Urinary bladder (tissue), 4 donors: Measurements from ENCODE around the gene INSM1. TPM values are rescaled to one million over a fixed set of nuclear protein-coding genes. Genes with fewer than 3 reads are reported as not detected.
"Not testable (repeated sequence)": the region's sequence is repeated elsewhere in the genome, so short reads cannot be mapped to it uniquely, and the experiment has no call there.

ENCODE experiments used
- DNase-seq: peaks from one replicate; pipeline ENCODE4 v3.0.0-alpha.2; 2015; ENCODE audit errors: extremely low spot score
- H3K27ac ChIP-seq: one replicate; pipeline ENCODE4 v1.5.1; 2013; ENCODE audit warnings: low read depth, mild to moderate bottlenecking, moderate library complexity
- H3K36me3 ChIP-seq: one replicate; pipeline ENCODE4 v1.6.1; 2013; ENCODE audit warnings: mild to moderate bottlenecking, moderate library complexity; ENCODE audit not compliant: insufficient read depth
- H3K4me1 ChIP-seq: one replicate; pipeline ENCODE4 v1.6.1; 2013; ENCODE audit warnings: mild to moderate bottlenecking, moderate library complexity; ENCODE audit not compliant: insufficient read depth
- H3K4me3 ChIP-seq: one replicate; pipeline ENCODE4 v1.5.1; 2013; ENCODE audit warnings: low read depth, low read length
- WGBS: extraction: QIAGEN DNeasy Blood & Tissue Kit; methylation state at CpG from one replicate; pipeline ENCODE4 v1.1.7; 2013; 5-methylcytosine and 5-hydroxymethylcytosine counted together
- polyA plus RNA-seq: library from polyadenylated mRNA; stranded (reverse); fragments of 200-250 nt; gene quantifications from one replicate; pipeline ENCODE4 v1.2.3, GENCODE V29; 2013
- total RNA-seq: library from RNA; depleted of rRNA; stranded (reverse); fragments of >200 nt; gene quantifications from one replicate; pipeline ENCODE4 v1.2.3, GENCODE V29; 2014
- donor health status: healthy with polysubstance abuse.
- donor health status: healthy.

Gene INSM1
- total and polyA plus RNA-seq, 2 donors: 0.04 TPM; not detected in 1

DNA sequence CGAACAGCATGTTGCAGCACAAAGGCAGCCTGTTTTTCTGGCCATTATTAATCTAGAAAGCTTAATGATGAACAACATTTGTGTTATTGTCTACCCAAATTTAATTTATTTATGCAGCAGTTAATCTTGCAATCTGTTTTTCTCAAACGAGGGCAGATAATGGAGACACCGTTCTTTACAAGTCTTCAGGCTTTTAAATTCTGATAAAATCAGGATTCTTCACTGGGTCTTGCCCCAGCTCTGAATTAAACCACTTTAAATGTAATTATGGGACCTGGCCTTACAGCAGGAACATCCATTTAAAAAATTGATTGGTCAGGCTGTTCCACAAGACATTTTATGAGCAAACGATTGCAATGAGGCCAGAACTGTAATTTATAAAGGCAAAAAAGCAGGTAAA, 26.5 kb upstream of the INSM1 start:
- no peaks in the 10 kb centered on the region for H3K4me1 ChIP-seq
- H3K27ac ChIP-seq: no peak overlapping the region
- peak; percentile 25 for DNase-seq
- H3K36me3 ChIP-seq: no peaks in the 10 kb centered on the region
- WGBS: 47% methylated on average over 4 of the region's 4 CpGs
- no peak overlapping the region for H3K4me3 ChIP-seq

GRCh38 chr20:20342066-20342465, 25.8 kb upstream of the INSM1 start:
- no peaks in the 10 kb centered on the region for H3K4me1 ChIP-seq
- no peak overlapping the region for H3K27ac ChIP-seq
- 28% methylated on average over 5 of the region's 5 CpGs for WGBS
- DNase-seq: peak; percentile 13
- H3K36me3 ChIP-seq: no peaks in the 10 kb centered on the region
- no peak overlapping the region for H3K4me3 ChIP-seq

DNA sequence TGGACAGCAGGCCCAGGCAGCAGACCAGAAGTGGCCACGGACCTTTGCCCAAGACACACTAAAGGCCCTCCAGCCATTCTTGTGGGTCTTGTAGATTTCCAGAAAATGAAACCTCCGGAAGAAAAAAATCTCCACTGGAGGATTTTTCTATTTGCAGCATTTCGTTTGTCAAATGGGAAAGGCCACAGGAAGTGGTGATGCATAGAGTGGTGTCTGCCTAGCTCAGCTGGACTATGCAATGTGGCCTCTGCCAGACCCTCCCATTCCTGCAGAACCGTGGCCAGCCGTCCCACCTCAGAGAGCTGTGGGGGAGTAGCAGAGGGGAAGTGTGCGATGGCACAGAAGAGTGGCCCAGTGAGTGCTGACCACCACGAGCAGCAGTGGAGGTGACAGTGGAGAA, 24.0 kb upstream of the INSM1 start:
- Histone ChIP-seq H3K36me3 (no peaks in the 10 kb centered on the region), H3K4me3 (no peak overlapping the region), H3K4me1 (no peaks in the 10 kb centered on the region), H3K27ac (no peak overlapping the region)
- 64% methylated on average over 7 of the region's 7 CpGs for WGBS
- no peak for DNase-seq

DNA sequence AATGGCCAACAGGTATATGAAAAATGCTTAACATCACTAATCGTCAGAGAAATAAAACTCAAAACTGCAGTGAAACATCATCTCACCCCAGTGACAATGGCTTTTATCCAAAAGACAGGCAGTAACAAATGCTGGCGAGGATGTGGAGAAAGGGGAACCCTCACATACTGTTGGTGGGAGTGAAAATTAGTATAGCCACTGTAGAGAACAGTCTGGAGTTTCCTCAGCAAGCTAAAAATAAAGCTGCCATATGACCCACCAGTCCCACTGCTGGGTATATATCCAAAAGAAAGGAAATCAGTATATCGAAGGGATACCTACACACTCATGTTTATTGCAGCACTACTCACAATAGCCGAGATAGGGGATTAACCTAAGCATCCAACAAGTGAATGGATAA, 23.4 kb upstream of the INSM1 start:
- no peak for DNase-seq
- 80% methylated on average over 4 of the region's 4 CpGs for WGBS
- H3K4me3 ChIP-seq: no peak overlapping the region
- H3K4me1 ChIP-seq: no peaks in the 10 kb centered on the region
- no peak overlapping the region for H3K27ac ChIP-seq
- no peaks in the 10 kb centered on the region for H3K36me3 ChIP-seq

GRCh38 chr20:20353576-20353975, 14.3 kb upstream of the INSM1 start:
- Histone ChIP-seq H3K27ac (no peak overlapping the region), H3K36me3 (no peaks in the 10 kb centered on the region), H3K4me1 (no peaks in the 10 kb centered on the region), H3K4me3 (no peak overlapping the region)
- no peak for DNase-seq
- 81% methylated on average over 3 of the region's 3 CpGs for WGBS

- not testable (repeated sequence) for DNase-seq, H3K4me3 ChIP-seq, H3K36me3 ChIP-seq, H3K4me1 ChIP-seq, H3K27ac ChIP-seq
These were observed 12.4 kb upstream of the INSM1 start for GRCh38 chr20:20355503-20355902.

DNA sequence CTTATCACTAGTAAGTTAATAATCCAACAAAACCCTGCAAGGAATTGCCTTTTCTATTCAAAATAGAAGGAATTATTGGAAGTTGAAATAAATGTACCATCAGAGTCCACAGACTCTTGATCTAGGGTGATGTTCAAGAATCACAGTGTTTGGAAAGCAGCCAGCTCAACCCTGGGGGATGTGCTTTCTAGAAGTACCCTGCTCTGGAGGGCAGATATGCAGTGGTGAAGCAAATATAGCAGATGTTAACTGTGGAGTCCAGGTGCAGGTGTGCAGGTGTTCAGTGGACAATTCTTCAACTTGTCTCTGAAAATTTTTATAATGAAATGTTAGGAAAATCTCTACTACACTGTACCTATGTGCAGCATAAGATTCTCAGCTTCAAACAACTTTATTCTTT, 9.1 kb upstream of the INSM1 start:
- Histone ChIP-seq H3K4me3 (no peak overlapping the region), H3K27ac (no peak overlapping the region)
- DNase-seq: no peak

DNA sequence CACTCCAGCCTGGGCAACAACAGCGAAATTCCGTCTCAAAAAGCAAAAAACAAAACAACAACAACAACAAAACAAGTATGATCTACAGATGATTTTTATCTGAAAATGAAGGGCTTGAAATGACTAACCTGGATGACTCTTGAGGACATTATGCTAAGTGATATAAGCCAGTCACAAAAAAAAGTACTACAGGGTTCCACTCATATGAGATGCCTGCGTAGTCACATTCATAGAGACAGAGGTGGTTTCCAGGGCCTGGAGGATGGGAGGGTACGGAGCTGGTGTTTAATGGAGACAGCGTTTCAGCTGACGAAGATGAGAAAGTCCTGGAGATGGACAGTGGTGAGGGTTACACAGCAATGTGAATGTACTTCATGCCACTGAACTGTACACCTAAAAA, 8.3 kb upstream of the INSM1 start:
- 77% methylated on average over 6 of the region's 6 CpGs for WGBS
- Histone ChIP-seq H3K4me3 (no peak overlapping the region), H3K36me3 (no peaks in the 10 kb centered on the region), H3K4me1 (no peaks in the 10 kb centered on the region), H3K27ac (no peak overlapping the region)
- DNase-seq: no peak

More for the DNA sequence above, 9.1 kb upstream of the INSM1 start:
- Histone ChIP-seq H3K4me1 (no peaks in the 10 kb centered on the region), H3K36me3 (no peaks in the 10 kb centered on the region)

DNA sequence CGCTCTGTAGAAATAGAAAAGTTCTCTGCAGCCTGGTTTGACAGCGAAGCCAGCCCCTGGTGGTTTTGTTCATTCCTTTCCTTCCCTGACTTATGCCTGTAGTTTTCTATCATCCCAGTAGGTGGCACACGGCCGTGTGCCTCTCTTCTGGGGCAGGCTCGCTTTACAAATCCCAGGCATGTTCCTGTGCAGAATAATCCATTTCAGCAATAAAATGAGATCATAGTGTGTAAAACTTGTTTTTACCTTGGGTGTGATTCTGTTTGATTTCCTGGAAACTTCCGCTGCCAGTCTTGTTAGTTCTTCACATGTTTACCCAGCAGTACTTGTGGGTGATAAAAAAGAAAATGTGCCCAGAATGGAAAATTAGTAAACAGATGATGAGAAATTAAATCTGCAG, 7.4 kb upstream of the INSM1 start:
- no peak overlapping the region for H3K27ac ChIP-seq
- H3K4me3 ChIP-seq: no peak overlapping the region
- no peaks in the 10 kb centered on the region for H3K36me3 ChIP-seq
- peak; percentile 26 for DNase-seq
- no peaks in the 10 kb centered on the region for H3K4me1 ChIP-seq
- WGBS: 1% methylated on average over 6 of the region's 6 CpGs

GRCh38 chr20:20362774-20363433, 5.0 kb upstream of the INSM1 start:
- Histone ChIP-seq H3K4me3 (no peak overlapping the region), H3K27ac (no peak overlapping the region), H3K36me3 (no peaks in the 10 kb centered on the region), H3K4me1 (peaks cover 6% of the 10 kb centered on the region)
- DNase-seq: no peak
- WGBS: 2% methylated on average over 17 of the region's 17 CpGs

- no peak overlapping the region for H3K4me3 ChIP-seq
- H3K27ac ChIP-seq: no peak overlapping the region
- H3K4me1 ChIP-seq: peaks cover 8% of the 10 kb centered on the region
- WGBS: 6% methylated on average over 15 of the region's 15 CpGs
- no peak for DNase-seq
- H3K36me3 ChIP-seq: no peaks in the 10 kb centered on the region
These were observed 4.5 kb upstream of the INSM1 start for GRCh38 chr20:20363434-20363798.

DNA sequence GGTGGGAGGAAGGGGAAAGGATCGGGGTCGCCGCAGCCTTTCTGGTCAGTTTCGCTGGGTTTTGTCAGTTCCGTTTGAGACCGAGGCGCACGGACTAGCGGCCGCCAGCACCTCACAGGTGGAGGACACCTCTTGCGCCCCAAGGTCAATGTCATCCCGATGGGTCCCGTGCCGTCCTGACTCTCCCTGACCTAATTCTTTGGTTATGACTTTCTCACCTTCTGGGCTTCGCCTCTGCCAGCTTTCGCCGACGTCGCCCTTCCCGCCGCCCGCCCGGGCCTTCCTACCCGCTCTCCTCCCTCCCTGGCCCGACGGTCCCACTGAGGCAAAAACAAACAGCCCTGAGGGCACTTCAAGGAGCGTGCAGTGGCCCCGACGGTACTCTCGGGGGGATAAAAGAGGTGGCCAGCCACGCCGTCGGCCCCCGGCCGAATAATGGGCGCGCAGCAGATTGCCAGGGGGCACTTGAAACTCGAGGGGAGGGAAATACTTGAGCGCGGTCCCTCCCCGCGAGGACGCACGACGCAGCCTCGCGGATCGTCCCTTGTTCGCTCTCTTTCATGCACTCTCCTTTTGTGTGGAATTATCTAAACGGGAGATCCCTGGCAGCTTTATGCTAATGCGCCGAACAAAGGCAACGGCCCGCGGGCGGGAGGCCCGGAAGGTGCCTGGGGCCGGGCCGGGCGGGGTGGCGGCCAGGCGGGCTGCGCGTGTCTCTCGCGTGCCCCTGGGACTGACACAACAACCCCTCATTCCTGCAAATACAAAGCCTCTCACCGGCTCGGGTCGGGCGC, 3.9 kb upstream of the INSM1 start:
- Histone ChIP-seq H3K36me3 (no peaks in the 10 kb centered on the region), H3K4me1 (peaks cover 11% of the 10 kb centered on the region), H3K4me3 (no peak overlapping the region), H3K27ac (no peak overlapping the region)
- 1% methylated on average over 70 of the region's 70 CpGs for WGBS
- no peak for DNase-seq

GRCh38 chr20:20364593-20365479, 3.1 kb upstream of the INSM1 start:
- peaks cover 12% of the 10 kb centered on the region for H3K4me1 ChIP-seq
- WGBS: 3% methylated on average over 70 of the region's 70 CpGs
- no peak overlapping the region for H3K4me3 ChIP-seq
- H3K36me3 ChIP-seq: no peaks in the 10 kb centered on the region
- no peak overlapping the region for H3K27ac ChIP-seq
- DNase-seq: no peak
